DMS79 (cell line): Measurements from ENCODE around the gene CFAP52.
"Not testable (repeated sequence)": the region's sequence is repeated elsewhere in the genome, so short reads cannot be mapped to it uniquely, and the experiment has no call there.

Experiments used
- DNase-seq: peaks from one replicate; lab custom pipeline; 2025; lab: John Stamatoyannopoulos, UW

Gene CFAP52

GRCh38 chr17:9645851-9646545 is 69.6 kb downstream of the CFAP52 start:
- no peak for DNase-seq

GRCh38 chr17:9646546-9646885 is 70.1 kb downstream of the CFAP52 start:
- DNase-seq, result no peak

- DNase-seq, result no peak
Measured at GRCh38 chr17:9647014-9647413, 70.6 kb downstream of the CFAP52 start.

- DNase-seq, result no peak
Measured at GRCh38 chr17:9648521-9649110, 72.2 kb downstream of the CFAP52 start.

- no peak for DNase-seq
Measured at GRCh38 chr17:9658593-9659211, 82.3 kb downstream of the CFAP52 start.

- DNase-seq, result no peak
Measured at GRCh38 chr17:9661027-9661426, 84.6 kb downstream of the CFAP52 start.

- DNase-seq, result not testable (repeated sequence)
Measured at GRCh38 chr17:9663511-9663910, 87.1 kb downstream of the CFAP52 start.

GRCh38 chr17:9666461-9667050 is 90.1 kb downstream of the CFAP52 start:
- no peak for DNase-seq

GRCh38 chr17:9668517-9668916 is 92.1 kb downstream of the CFAP52 start:
- DNase-seq, result no peak

GRCh38 chr17:9669551-9670008 is 93.1 kb downstream of the CFAP52 start:
- no peak for DNase-seq

- DNase-seq, result no peak
Measured at GRCh38 chr17:9670596-9670995, 94.2 kb downstream of the CFAP52 start.

GRCh38 chr17:9671559-9671958 is 95.1 kb downstream of the CFAP52 start:
- no peak for DNase-seq

GRCh38 chr17:9672266-9672665 is 95.8 kb downstream of the CFAP52 start:
- no peak for DNase-seq

- no peak for DNase-seq
Measured at GRCh38 chr17:9672691-9673090, 96.2 kb downstream of the CFAP52 start.

- DNase-seq, result no peak
Measured at GRCh38 chr17:9676084-9676483, 99.6 kb downstream of the CFAP52 start.

GRCh38 chr17:9676820-9677310 is 100.4 kb downstream of the CFAP52 start:
- DNase-seq, result no peak

- no peak for DNase-seq
Measured at GRCh38 chr17:9677411-9677810, 101.0 kb downstream of the CFAP52 start.

- DNase-seq, result no peak
Measured at GRCh38 chr17:9677896-9678295, 101.5 kb downstream of the CFAP52 start.

- no peak for DNase-seq
Measured at GRCh38 chr17:9684955-9685621, 108.6 kb downstream of the CFAP52 start.
